HepG2 (cell line): ENCODE data around the gene GPR39. TPM values are rescaled to one million over a fixed set of nuclear protein-coding genes. Genes with fewer than 3 reads are reported as not detected.

Experiments used
- ARNT2 ChIP-seq: sonication (generic); formaldehyde crosslinking; IDR thresholded peaks from 2 replicates; pipeline ENCODE4 v1.8.0; 2022; ENCODE audit warnings: mild to moderate bottlenecking, low read depth, missing genetic modification reagents, moderate library complexity
- ATF7 ChIP-seq, 2 experiments: fragments of 450-650 bp in 1 of 2; sonication (generic) in 1 of 2; formaldehyde crosslinking in 1 of 2; IDR thresholded peaks; 2 replicates each; pipeline versions ENCODE4 v1.4.0 to v1.6.1; 2016 to 2020; ENCODE audit warnings: antibody characterized with exemption in 1 of 2, mild to moderate bottlenecking in 1 of 2, missing genetic modification reagents in 1 of 2
- HNRNPK ChIP-seq: fragments of 200-400 bp; formaldehyde crosslinking; IDR thresholded peaks from 2 replicates; pipeline ENCODE4 v1.6.1; 2018; ENCODE audit warnings: low read length, low read depth, moderate library complexity, mild to moderate bottlenecking; ENCODE audit not compliant: poor library complexity, severe bottlenecking
- IKZF1 ChIP-seq: fragments of 450-650 bp; IDR thresholded peaks from 2 replicates; pipeline ENCODE4 v1.7.1; 2016
- KLF15 ChIP-seq: sonication (generic); formaldehyde crosslinking; IDR thresholded peaks from 2 replicates; pipeline ENCODE4 v1.8.1; 2023; ENCODE audit warnings: borderline replicate concordance, mild to moderate bottlenecking, inconsistent platforms, missing genetic modification reagents, mixed read lengths
- MATR3 ChIP-seq: sonication (generic); formaldehyde crosslinking; IDR thresholded peaks from 2 replicates; pipeline ENCODE4 v1.4.0; 2020; ENCODE audit warnings: missing genetic modification reagents
- MLLT10 ChIP-seq: sonication (generic); formaldehyde crosslinking; IDR thresholded peaks from 2 replicates; pipeline ENCODE4 v1.4.0; 2020; ENCODE audit warnings: missing genetic modification reagents
- MXI1 ChIP-seq: IDR thresholded peaks from 3 replicates; pipeline ENCODE4 v1.6.1; 2012; ENCODE audit warnings: low read depth, low read length, inconsistent platforms, borderline replicate concordance
- NCOA5 ChIP-seq: sonication (generic); formaldehyde crosslinking; IDR thresholded peaks from 2 replicates; pipeline ENCODE4 v1.4.0; 2020; ENCODE audit warnings: missing genetic modification reagents
- NONO ChIP-seq, 2 experiments: fragments of 450-650 bp in 1 of 2; sonication (generic) in 1 of 2; formaldehyde crosslinking in 1 of 2; IDR thresholded peaks in 1 of 2; conservative IDR thresholded peaks in 1 of 2; 2 replicates each; pipeline versions ENCODE4 v1.6.1 to v1.8.0; 2017 to 2022; ENCODE audit warnings: mild to moderate bottlenecking in 1 of 2, missing genetic modification reagents in 1 of 2, moderate library complexity in 1 of 2
- POLR2G ChIP-seq: fragments of 200-400 bp; formaldehyde crosslinking; IDR thresholded peaks from 2 replicates; pipeline ENCODE4 v1.6.1; 2018; ENCODE audit warnings: mild to moderate bottlenecking, low read depth, low read length, moderate library complexity
- SUZ12 ChIP-seq: fragments of 150-350 bp; IDR thresholded peaks from 2 replicates; pipeline ENCODE4 v1.6.1; 2014; ENCODE audit warnings: low read depth, low read length
- TBL1XR1 ChIP-seq: fragments of 150-350 bp; IDR thresholded peaks from 2 replicates; pipeline ENCODE4 v1.6.1; 2014; ENCODE audit warnings: borderline replicate concordance, low read length; ENCODE audit not compliant: partially characterized antibody
- TRIM24 ChIP-seq: sonication (generic); formaldehyde crosslinking; IDR thresholded peaks from 2 replicates; pipeline ENCODE4 v1.8.0; 2022; ENCODE audit warnings: mild to moderate bottlenecking, missing genetic modification reagents
- WIZ ChIP-seq: sonication (generic); formaldehyde crosslinking; IDR thresholded peaks from 2 replicates; pipeline ENCODE4 v1.5.1; 2020; ENCODE audit warnings: mild to moderate bottlenecking, missing genetic modification reagents
- ZFAT ChIP-seq: sonication (generic); formaldehyde crosslinking; conservative IDR thresholded peaks from 2 replicates; pipeline ENCODE4 v1.8.1; 2023; ENCODE audit warnings: missing genetic modification reagents, inconsistent platforms
- ZNF629 ChIP-seq: sonication (generic); formaldehyde crosslinking; conservative IDR thresholded peaks from 2 replicates; pipeline ENCODE4 v1.5.0; 2020; ENCODE audit warnings: missing genetic modification reagents
- ZNF780A ChIP-seq: sonication (generic); formaldehyde crosslinking; IDR thresholded peaks from 2 replicates; pipeline ENCODE4 v1.8.0; 2022; ENCODE audit warnings: mild to moderate bottlenecking, missing genetic modification reagents, moderate library complexity
- ZNF788 ChIP-seq: sonication (generic); formaldehyde crosslinking; IDR thresholded peaks from 2 replicates; pipeline ENCODE4 v1.5.0; 2020; ENCODE audit warnings: mild to moderate bottlenecking, missing genetic modification reagents, borderline replicate concordance
- ZSCAN9 ChIP-seq: IDR thresholded peaks from 2 replicates; pipeline ENCODE4 v1.6.1; 2016; ENCODE audit warnings: borderline replicate concordance
- polyA plus RNA-seq, 8 experiments: library from polyadenylated mRNA; depleted of rRNA in 3 of 8; stranded (reverse) in 7 of 8; unstranded in 1 of 8; fragments of >200 nt; fragmentation: Illumina TruSeq in 4 of 8; extraction: Trizol in 4 of 8; gene quantifications; 2 replicates each; pipeline versions ENCODE4 v1.2.1 to v1.2.3, GENCODE V29; 2011 to 2016; ENCODE audit warnings: low read depth in 4 of 8, missing spikeins in 1 of 8, mixed read lengths in 1 of 8; ENCODE audit not compliant: insufficient read depth in 1 of 8
- total RNA-seq, 5 experiments: library from RNA; depleted of rRNA; stranded (reverse); fragments of >200 nt; fragmentation: Illumina TruSeq; extraction: Trizol; gene quantifications; 2 replicates each; pipeline ENCODE4 v1.2.3, GENCODE V29; 2016; ENCODE audit warnings: low read depth in 1 of 5
- TF ChIP-seq, protein P1 (sequence below): sonication (generic); formaldehyde crosslinking; IDR thresholded peaks from 2 replicates; pipeline ENCODE4 v1.5.0; 2020; ENCODE audit warnings: mild to moderate bottlenecking, missing genetic modification reagents
- TF ChIP-seq, protein P2 (sequence below): sonication (generic); formaldehyde crosslinking; IDR thresholded peaks from 2 replicates; pipeline ENCODE4 v1.8.1; 2023; ENCODE audit warnings: mild to moderate bottlenecking, missing genetic modification reagents
- TF ChIP-seq, protein P3 (sequence below): IDR thresholded peaks from 2 replicates; pipeline ENCODE4 v1.6.1; 2016; ENCODE audit warnings: low read depth, control low read depth

GPR39 gene
- total and polyA plus RNA-seq, 2 of the 13 experiments (the other 11 are each of a cell fraction or from before 2014, with no cell fraction given), result 0.16 to 0.62 TPM

DNA sequence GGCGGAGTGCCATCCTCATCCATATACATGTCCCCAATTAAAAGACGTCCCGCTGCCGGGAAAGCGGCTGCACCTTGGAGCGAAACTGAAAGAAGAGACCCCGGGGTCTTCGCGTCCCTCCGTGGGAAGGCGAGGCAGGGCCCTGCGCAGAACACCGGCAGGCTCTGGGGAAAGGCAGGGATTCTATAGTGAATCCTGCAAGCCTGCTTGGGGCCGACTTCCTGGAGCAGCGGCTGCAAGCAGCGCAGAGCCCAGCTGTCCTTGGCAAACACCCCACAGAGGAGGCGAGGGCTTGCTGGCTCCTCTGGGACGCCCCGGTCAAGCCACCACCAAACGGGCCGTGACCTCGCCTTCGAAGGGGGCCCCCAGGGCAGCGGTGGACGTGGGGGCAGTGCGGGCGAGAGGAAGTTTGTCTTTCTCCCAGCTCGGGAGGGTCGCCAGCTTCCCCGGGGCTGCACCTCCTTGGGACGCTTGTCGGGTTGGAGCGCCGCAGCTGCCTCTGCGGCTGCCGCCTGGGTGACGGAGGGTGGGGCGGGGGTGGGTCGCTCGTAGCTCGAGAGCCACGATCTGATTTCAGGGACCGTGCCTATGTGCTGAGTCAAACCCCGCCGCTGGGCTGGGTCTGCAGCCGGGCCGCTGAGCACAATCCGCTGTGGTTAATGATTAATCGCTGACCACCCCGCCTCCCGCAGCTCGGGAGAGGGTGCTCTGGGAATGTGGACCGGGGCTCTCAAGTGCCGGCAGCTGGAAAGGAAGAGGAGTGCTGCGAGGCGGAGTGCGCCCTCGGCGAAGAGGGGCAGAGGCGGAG, 486 bp upstream of the GPR39 start (continued):
- TF ChIP-seq, protein P1, sequence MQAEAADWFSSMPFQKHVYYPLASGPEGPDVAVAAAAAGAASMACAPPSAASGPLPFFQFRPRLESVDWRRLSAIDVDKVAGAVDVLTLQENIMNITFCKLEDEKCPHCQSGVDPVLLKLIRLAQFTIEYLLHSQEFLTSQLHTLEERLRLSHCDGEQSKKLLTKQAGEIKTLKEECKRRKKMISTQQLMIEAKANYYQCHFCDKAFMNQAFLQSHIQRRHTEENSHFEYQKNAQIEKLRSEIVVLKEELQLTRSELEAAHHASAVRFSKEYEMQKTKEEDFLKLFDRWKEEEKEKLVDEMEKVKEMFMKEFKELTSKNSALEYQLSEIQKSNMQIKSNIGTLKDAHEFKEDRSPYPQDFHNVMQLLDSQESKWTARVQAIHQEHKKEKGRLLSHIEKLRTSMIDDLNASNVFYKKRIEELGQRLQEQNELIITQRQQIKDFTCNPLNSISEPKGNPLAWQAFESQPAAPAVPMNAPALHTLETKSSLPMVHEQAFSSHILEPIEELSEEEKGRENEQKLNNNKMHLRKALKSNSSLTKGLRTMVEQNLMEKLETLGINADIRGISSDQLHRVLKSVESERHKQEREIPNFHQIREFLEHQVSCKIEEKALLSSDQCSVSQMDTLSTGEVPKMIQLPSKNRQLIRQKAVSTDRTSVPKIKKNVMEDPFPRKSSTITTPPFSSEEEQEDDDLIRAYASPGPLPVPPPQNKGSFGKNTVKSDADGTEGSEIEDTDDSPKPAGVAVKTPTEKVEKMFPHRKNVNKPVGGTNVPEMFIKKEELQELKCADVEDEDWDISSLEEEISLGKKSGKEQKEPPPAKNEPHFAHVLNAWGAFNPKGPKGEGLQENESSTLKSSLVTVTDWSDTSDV (CRISPR knock-in tag), result no peak
- TF ChIP-seq, protein P2, sequence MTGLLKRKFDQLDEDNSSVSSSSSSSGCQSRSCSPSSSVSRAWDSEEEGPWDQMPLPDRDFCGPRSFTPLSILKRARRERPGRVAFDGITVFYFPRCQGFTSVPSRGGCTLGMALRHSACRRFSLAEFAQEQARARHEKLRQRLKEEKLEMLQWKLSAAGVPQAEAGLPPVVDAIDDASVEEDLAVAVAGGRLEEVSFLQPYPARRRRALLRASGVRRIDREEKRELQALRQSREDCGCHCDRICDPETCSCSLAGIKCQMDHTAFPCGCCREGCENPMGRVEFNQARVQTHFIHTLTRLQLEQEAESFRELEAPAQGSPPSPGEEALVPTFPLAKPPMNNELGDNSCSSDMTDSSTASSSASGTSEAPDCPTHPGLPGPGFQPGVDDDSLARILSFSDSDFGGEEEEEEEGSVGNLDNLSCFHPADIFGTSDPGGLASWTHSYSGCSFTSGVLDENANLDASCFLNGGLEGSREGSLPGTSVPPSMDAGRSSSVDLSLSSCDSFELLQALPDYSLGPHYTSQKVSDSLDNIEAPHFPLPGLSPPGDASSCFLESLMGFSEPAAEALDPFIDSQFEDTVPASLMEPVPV, result no peak
- TF ChIP-seq MATR3 (CRISPR knock-in tag), result no peak
- TF ChIP-seq NONO (IDR thresholded peaks at IDR 0.05), result no peak
- TF ChIP-seq NONO (CRISPR knock-in tag; conservative IDR thresholded peaks at IDR 0.05), result peak; percentile 64; the same call in 1 of the 2 replicates
- TF ChIP-seq ZNF788, result peak; percentile 74; the same call in 1 of the 2 replicates
- TF ChIP-seq MXI1, result 0 out of 3 replicates have a peak, but pooled peaks have one; percentile 42
- TF ChIP-seq WIZ (CRISPR knock-in tag), result no peak
- TF ChIP-seq NCOA5 (CRISPR knock-in tag), result no peak
- no peak for TF ChIP-seq TRIM24
- TF ChIP-seq ZNF629, result no peak
- TF ChIP-seq ZNF780A (CRISPR knock-in tag), result no peak
- no peak for TF ChIP-seq KLF15 (CRISPR knock-in tag)
- no peak for TF ChIP-seq TBL1XR1
- no peak for TF ChIP-seq POLR2G
- TF ChIP-seq MLLT10 (CRISPR knock-in tag), result no peak
- no peak for TF ChIP-seq ZFAT (CRISPR knock-in tag)
- no peak for TF ChIP-seq IKZF1
- TF ChIP-seq, protein P3, sequence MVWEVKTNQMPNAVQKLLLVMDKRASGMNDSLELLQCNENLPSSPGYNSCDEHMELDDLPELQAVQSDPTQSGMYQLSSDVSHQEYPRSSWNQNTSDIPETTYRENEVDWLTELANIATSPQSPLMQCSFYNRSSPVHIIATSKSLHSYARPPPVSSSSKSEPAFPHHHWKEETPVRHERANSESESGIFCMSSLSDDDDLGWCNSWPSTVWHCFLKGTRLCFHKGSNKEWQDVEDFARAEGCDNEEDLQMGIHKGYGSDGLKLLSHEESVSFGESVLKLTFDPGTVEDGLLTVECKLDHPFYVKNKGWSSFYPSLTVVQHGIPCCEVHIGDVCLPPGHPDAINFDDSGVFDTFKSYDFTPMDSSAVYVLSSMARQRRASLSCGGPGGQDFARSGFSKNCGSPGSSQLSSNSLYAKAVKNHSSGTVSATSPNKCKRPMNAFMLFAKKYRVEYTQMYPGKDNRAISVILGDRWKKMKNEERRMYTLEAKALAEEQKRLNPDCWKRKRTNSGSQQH (CRISPR knock-in tag), result no peak; the same call in 1 of the 2 replicates
- TF ChIP-seq ARNT2, result peak; percentile 49; the same call in 1 of the 2 replicates
- TF ChIP-seq HNRNPK, result no peak
- TF ChIP-seq ATF7 (IDR thresholded peaks at IDR 0.05), result no peak
- TF ChIP-seq ATF7 (CRISPR knock-in tag; IDR thresholded peaks at IDR 0.05), result peak; percentile 71; the same call in 1 of the 2 replicates
- no peak for TF ChIP-seq SUZ12
- TF ChIP-seq ZSCAN9, result no peak
